Esophagus squamous epithelium (tissue), 4 donors: ENCODE measurements around the gene CYP26B1.

ENCODE experiments used
- POLR2A ChIP-seq, 4 donors: fragments of 450-650 bp; IDR thresholded peaks; one replicate each; pipeline ENCODE4 v1.6.1; 2017; ENCODE audit warnings: antibody characterized with exemption in 4 of 4, mild to moderate bottlenecking in 4 of 4, moderate library complexity in 3 of 4
- TF ChIP-seq, protein P1 (sequence below), 6 experiments: fragments of 450-650 bp in 4 of 6; fragments of 200-600 bp in 2 of 6; sonication (generic) in 2 of 6; IDR thresholded peaks; one replicate each; pipeline ENCODE4 v1.5.1; 2016 to 2019; ENCODE audit warnings: antibody characterized with exemption in 6 of 6, mild to moderate bottlenecking in 4 of 6, moderate library complexity in 4 of 6

DNA sequence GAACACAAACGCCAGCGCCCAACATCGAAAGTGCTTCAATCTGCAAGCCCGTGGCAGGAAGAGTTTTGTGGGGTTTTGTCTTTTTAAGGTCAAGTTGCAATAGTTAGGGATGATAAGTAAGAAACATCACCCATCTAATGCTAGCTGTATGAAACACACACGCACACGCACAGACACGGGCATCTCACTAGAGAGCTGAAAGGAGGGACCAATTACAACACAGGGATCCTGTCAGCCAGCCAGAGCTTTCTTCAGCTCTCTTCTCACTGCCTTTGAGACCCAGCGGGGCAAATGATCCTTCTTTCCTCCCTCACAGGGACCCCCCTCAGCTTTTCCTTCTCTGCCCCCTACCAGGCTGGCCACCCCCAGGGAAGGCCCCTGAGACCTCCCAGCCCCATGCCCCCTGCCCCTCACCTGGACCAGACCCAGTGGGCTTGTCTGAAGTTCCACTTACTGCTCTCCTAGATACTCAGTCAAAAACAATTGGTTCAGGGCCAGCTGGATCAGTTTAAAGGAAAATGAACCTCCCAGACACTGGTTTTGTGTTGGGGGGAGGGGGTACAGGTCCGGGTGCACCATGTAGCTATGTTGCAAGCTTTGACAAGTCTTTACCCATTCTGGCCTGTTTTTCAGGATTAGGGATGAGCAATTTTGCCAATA, 17.9 kb downstream of the CYP26B1 start:
- TF ChIP-seq, protein P1, sequence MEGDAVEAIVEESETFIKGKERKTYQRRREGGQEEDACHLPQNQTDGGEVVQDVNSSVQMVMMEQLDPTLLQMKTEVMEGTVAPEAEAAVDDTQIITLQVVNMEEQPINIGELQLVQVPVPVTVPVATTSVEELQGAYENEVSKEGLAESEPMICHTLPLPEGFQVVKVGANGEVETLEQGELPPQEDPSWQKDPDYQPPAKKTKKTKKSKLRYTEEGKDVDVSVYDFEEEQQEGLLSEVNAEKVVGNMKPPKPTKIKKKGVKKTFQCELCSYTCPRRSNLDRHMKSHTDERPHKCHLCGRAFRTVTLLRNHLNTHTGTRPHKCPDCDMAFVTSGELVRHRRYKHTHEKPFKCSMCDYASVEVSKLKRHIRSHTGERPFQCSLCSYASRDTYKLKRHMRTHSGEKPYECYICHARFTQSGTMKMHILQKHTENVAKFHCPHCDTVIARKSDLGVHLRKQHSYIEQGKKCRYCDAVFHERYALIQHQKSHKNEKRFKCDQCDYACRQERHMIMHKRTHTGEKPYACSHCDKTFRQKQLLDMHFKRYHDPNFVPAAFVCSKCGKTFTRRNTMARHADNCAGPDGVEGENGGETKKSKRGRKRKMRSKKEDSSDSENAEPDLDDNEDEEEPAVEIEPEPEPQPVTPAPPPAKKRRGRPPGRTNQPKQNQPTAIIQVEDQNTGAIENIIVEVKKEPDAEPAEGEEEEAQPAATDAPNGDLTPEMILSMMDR (IDR thresholded peaks at IDR 0.05) = no peak
- no peak for TF ChIP-seq POLR2A (IDR thresholded peaks at IDR 0.05)
